ENCODE measurements around the gene CDHR1. TPM values are rescaled to one million over a fixed set of nuclear protein-coding genes. Genes with fewer than 3 reads are reported as not detected.
"Not testable (repeated sequence)": the region's sequence is repeated elsewhere in the genome, so short reads cannot be mapped to it uniquely, and the experiment has no call there.

Gene CDHR1
- 4.3 and 4.6 TPM in 2 replicates for total RNA-seq

- H3K4me3 ChIP-seq (ENCODE audit: low read depth, low read length) = peak within 1 kb of the TSS; percentile 30
- DNase-seq (ENCODE audit: low read depth) = no peak
- peaks cover 29% of the 10 kb centered on the region for H3K27me3 ChIP-seq (ENCODE audit: control insufficient read depth, insufficient read depth, low read length)
- no peak for TF ChIP-seq CTCF (IDR thresholded peaks at IDR 0.05; ENCODE audit: insufficient read depth, low read length, poor library complexity, severe bottlenecking)
- no peaks in the 10 kb centered on the region for H3K36me3 ChIP-seq (ENCODE audit: control insufficient read depth, insufficient read depth, low read length)
Observed at GRCh38 chr10:84194424-84195043, at the start of gene CDHR1. Gene CDHR1 (plus strand): TSS chr10:84194537. CDS start chr10:84194761, 224 bp downstream.

- no peak for DNase-seq (ENCODE audit: low read depth)
- no peaks in the 10 kb centered on the region for H3K36me3 ChIP-seq (ENCODE audit: control insufficient read depth, insufficient read depth, low read length)
- TF ChIP-seq CTCF (IDR thresholded peaks at IDR 0.05; ENCODE audit: insufficient read depth, low read length, poor library complexity, severe bottlenecking) = no peak
- no peaks in the 10 kb centered on the region for H3K27me3 ChIP-seq (ENCODE audit: control insufficient read depth, insufficient read depth, low read length)
- H3K4me3 ChIP-seq (ENCODE audit: low read depth, low read length) = no peak overlapping the region
Observed at GRCh38 chr10:84147347-84147746, 47.0 kb upstream of the CDHR1 start.

- not testable (repeated sequence) for H3K36me3 ChIP-seq (ENCODE audit: control insufficient read depth, insufficient read depth, low read length); H3K4me3 ChIP-seq (ENCODE audit: low read depth, low read length); H3K27me3 ChIP-seq (ENCODE audit: control insufficient read depth, insufficient read depth, low read length); DNase-seq (ENCODE audit: low read depth)
- peak; percentile 67 for TF ChIP-seq CTCF (IDR thresholded peaks at IDR 0.05; ENCODE audit: insufficient read depth, low read length, poor library complexity, severe bottlenecking)
Observed at GRCh38 chr10:84148006-84148597, 46.2 kb upstream of the CDHR1 start.

- H3K27me3 ChIP-seq (ENCODE audit: control insufficient read depth, insufficient read depth, low read length) = no peaks in the 10 kb centered on the region
- no peak for TF ChIP-seq CTCF (IDR thresholded peaks at IDR 0.05; ENCODE audit: insufficient read depth, low read length, poor library complexity, severe bottlenecking)
- peaks cover 1% of the 10 kb centered on the region for H3K36me3 ChIP-seq (ENCODE audit: control insufficient read depth, insufficient read depth, low read length)
- H3K4me3 ChIP-seq (ENCODE audit: low read depth, low read length) = no peak overlapping the region
- DNase-seq (ENCODE audit: low read depth) = no peak
Observed at GRCh38 chr10:84149854-84150253, 44.5 kb upstream of the CDHR1 start.

GRCh38 chr10:84152769-84153168 is 41.6 kb upstream of the CDHR1 start:
- no peak for DNase-seq (ENCODE audit: low read depth)
- no peak for TF ChIP-seq CTCF (IDR thresholded peaks at IDR 0.05; ENCODE audit: insufficient read depth, low read length, poor library complexity, severe bottlenecking)

GRCh38 chr10:84155521-84155920 is 38.8 kb upstream of the CDHR1 start:
- no peak overlapping the region for H3K4me3 ChIP-seq (ENCODE audit: low read depth, low read length)
- H3K36me3 ChIP-seq (ENCODE audit: control insufficient read depth, insufficient read depth, low read length) = peaks cover 1% of the 10 kb centered on the region
- no peaks in the 10 kb centered on the region for H3K27me3 ChIP-seq (ENCODE audit: control insufficient read depth, insufficient read depth, low read length)
- no peak for DNase-seq (ENCODE audit: low read depth)
- TF ChIP-seq CTCF (IDR thresholded peaks at IDR 0.05; ENCODE audit: insufficient read depth, low read length, poor library complexity, severe bottlenecking) = no peak

More at GRCh38 chr10:84152769-84153168, 41.6 kb upstream of the CDHR1 start:
- Histone ChIP-seq H3K36me3 (ENCODE audit: control insufficient read depth, insufficient read depth, low read length) (peaks cover 1% of the 10 kb centered on the region), H3K27me3 (ENCODE audit: control insufficient read depth, insufficient read depth, low read length) (no peaks in the 10 kb centered on the region), H3K4me3 (ENCODE audit: low read depth, low read length) (no peak overlapping the region)

Data from kidney epithelial cell (primary cell).